ENCODE results near the gene IQCK.

The IQCK gene

DNA sequence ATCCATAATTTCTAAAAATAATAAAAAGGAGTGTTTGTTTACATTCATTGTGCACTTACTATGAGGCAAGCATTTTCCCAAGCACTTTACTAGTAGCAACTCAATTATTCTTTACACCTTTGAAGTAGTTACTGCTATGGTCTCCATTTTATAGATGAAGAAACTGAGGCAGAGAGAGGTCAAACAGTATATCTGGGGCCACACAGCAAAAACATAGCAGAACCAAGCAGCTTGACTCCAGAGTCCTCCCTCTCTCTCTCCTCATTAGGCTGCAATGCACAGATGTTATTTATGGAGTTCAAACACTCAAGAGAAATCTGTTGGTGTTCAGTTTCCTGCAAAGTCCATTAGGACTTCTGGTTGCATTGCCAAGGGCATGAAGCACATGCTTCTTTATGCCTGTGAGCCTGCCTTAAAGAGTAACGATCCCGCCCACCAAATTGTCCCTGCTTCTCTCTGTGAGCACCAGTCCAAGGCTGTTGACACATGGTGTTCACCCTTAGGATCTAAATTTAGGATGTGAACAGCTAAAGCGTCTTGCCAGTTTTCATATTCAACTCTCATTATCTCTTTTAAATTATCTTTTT, 122.5 kb downstream of the IQCK start:
- Histone ChIP-seq H3K27me3 (ENCODE audit: insufficient read depth, poor library complexity, severe bottlenecking) (no peaks in the 10 kb centered on the region), H3K4me1 (ENCODE audit: insufficient read depth, poor library complexity, severe bottlenecking) (no peaks in the 10 kb centered on the region), H3K27ac (ENCODE audit: poor library complexity, severe bottlenecking) (no peak overlapping the region), H3K4me3 (ENCODE audit: severe bottlenecking) (no peak overlapping the region), H3K36me3 (ENCODE audit: low read depth) (no peaks in the 10 kb centered on the region), H3K9me3 (ENCODE audit: severe bottlenecking) (no peaks in the 10 kb centered on the region)
- TF ChIP-seq, protein P1, sequence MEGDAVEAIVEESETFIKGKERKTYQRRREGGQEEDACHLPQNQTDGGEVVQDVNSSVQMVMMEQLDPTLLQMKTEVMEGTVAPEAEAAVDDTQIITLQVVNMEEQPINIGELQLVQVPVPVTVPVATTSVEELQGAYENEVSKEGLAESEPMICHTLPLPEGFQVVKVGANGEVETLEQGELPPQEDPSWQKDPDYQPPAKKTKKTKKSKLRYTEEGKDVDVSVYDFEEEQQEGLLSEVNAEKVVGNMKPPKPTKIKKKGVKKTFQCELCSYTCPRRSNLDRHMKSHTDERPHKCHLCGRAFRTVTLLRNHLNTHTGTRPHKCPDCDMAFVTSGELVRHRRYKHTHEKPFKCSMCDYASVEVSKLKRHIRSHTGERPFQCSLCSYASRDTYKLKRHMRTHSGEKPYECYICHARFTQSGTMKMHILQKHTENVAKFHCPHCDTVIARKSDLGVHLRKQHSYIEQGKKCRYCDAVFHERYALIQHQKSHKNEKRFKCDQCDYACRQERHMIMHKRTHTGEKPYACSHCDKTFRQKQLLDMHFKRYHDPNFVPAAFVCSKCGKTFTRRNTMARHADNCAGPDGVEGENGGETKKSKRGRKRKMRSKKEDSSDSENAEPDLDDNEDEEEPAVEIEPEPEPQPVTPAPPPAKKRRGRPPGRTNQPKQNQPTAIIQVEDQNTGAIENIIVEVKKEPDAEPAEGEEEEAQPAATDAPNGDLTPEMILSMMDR (IDR thresholded peaks at IDR 0.05; ENCODE audit: poor library complexity, severe bottlenecking): no peak
- ATAC-seq (ENCODE audit: low read depth) (no peak), DNase-seq (ENCODE audit: low spot score) (no peak)

DNA sequence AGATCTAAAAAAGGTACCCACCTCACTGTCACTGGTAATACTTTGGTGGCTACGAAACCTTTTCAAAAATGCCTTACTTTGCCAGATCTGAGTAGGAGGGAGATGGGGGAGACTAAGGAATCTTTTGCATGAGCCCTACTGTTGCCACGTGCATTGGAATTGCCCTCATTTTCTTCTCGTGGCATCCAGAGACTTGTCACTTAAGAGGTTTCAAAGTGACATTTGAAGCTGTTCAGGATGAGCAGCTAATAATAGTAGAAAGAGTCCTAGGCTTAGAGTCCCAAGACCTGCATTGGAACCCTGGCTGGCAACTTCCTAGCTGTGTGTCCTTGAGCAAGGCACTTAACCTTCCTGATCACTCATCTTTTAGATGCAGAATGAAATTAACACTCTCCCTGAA, 123.1 kb downstream of the IQCK start:
- no peak for ATAC-seq (ENCODE audit: low read depth)
- no peak for DNase-seq (ENCODE audit: low spot score)
- no peaks in the 10 kb centered on the region for H3K9me3 ChIP-seq (ENCODE audit: severe bottlenecking)
- no peaks in the 10 kb centered on the region for H3K36me3 ChIP-seq (ENCODE audit: low read depth)
- H3K4me1 ChIP-seq (ENCODE audit: insufficient read depth, poor library complexity, severe bottlenecking): no peaks in the 10 kb centered on the region
- H3K27me3 ChIP-seq (ENCODE audit: insufficient read depth, poor library complexity, severe bottlenecking): no peaks in the 10 kb centered on the region
- TF ChIP-seq, protein P1 (IDR thresholded peaks at IDR 0.05; ENCODE audit: poor library complexity, severe bottlenecking): no peak
- no peak overlapping the region for H3K27ac ChIP-seq (ENCODE audit: poor library complexity, severe bottlenecking)
- H3K4me3 ChIP-seq (ENCODE audit: severe bottlenecking): no peak overlapping the region

DNA sequence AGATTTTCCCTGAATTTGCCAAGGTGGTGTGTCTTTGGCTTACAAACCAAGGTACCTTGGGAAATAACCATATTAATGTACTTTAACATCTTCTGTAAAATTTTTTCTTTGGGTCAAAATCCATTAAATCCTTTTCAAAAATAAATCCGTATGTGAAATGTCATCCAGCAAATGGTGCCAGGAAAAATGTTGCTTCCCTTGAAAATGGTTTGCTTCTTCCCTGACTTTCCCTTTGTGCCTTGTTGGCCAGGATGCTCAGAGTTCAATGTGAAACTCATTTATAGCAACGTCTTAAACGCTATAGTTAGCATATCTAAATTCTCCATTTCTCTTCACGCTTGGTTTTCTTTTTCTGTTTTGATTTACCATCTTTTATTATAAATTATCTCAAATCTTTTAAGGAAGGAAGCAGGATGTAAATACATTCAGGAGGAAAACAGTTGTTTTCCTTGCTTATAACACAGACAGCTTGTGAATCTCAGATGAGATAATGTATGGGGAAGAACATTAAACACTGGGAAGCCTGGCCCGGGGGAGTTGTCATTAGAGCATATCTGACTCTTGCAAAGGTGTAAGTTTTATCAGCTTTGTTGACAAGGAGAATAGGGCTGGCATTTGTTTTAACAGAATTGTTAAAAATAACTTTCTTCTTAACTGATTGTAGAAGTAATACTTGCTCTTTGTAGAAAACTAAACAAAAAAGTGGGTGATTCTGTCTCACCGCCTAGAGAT, 124.5 kb downstream of the IQCK start:
- no peak for ATAC-seq (ENCODE audit: low read depth)
- H3K9me3 ChIP-seq (ENCODE audit: severe bottlenecking): no peaks in the 10 kb centered on the region
- H3K27ac ChIP-seq (ENCODE audit: poor library complexity, severe bottlenecking): no peak overlapping the region
- no peaks in the 10 kb centered on the region for H3K36me3 ChIP-seq (ENCODE audit: low read depth)
- no peaks in the 10 kb centered on the region for H3K27me3 ChIP-seq (ENCODE audit: insufficient read depth, poor library complexity, severe bottlenecking)
- no peak for DNase-seq (ENCODE audit: low spot score)
- H3K4me3 ChIP-seq (ENCODE audit: severe bottlenecking): no peak overlapping the region
- H3K4me1 ChIP-seq (ENCODE audit: insufficient read depth, poor library complexity, severe bottlenecking): no peaks in the 10 kb centered on the region
- TF ChIP-seq, protein P1 (IDR thresholded peaks at IDR 0.05; ENCODE audit: poor library complexity, severe bottlenecking): no peak

DNA sequence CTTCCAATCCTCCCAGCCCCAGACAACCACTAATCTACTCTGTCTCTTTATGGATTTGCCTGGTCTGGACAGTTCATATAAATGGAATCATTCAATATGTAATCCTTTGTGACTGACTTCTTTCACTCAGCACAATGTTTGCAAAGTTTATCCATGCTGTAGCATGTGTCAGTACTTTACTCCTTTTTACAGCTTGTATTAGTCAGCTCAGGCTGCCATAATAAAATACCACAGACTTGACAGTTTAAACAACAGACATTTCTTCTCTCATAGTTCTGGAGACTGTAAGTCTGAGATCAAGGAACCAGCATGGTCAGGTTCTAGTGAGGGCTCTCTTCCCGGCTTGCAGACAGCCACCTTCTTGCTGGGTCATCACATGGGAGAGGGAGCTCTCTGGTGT, 125.3 kb downstream of the IQCK start:
- Histone ChIP-seq H3K4me3 (ENCODE audit: severe bottlenecking) (no peak overlapping the region), H3K27ac (ENCODE audit: poor library complexity, severe bottlenecking) (no peak overlapping the region), H3K27me3 (ENCODE audit: insufficient read depth, poor library complexity, severe bottlenecking) (no peaks in the 10 kb centered on the region), H3K4me1 (ENCODE audit: insufficient read depth, poor library complexity, severe bottlenecking) (no peaks in the 10 kb centered on the region), H3K36me3 (ENCODE audit: low read depth) (no peaks in the 10 kb centered on the region), H3K9me3 (ENCODE audit: severe bottlenecking) (no peaks in the 10 kb centered on the region)
- TF ChIP-seq, protein P1 (IDR thresholded peaks at IDR 0.05; ENCODE audit: poor library complexity, severe bottlenecking): no peak
- no peak for DNase-seq (ENCODE audit: low spot score)
- ATAC-seq (ENCODE audit: low read depth): no peak

All from RWPE2 (cell line).